Common myeloid progenitor, CD34-positive (primary cell): ENCODE data around the gene PCA3.

Experiments
- CTCF ChIA-PET: fragments of 350-600 bp; sonication (Branson Sonifier 250); formaldehyde crosslinking; loops from one replicate; lab custom pipeline; 2021; ENCODE audit warnings: antibody characterized with exemption; lab: Charles Lee
- POLR2A ChIA-PET: fragments of 350-600 bp; sonication (Branson Sonifier 250); formaldehyde crosslinking; loops from one replicate; lab custom pipeline; 2021; ENCODE audit warnings: antibody characterized with exemption; lab: Charles Lee
- DNase-seq, 3 donors: peaks; one replicate each; pipeline versions ENCODE4 v3.0.0 to v3.0.0-alpha.2; 2013
- H3K27ac ChIP-seq, 2 experiments: 1 replicate in 1 of 2; 2 replicates in 1 of 2; pipeline ENCODE4 v1.7.0; 2013; ENCODE audit warnings: inconsistent platforms in 2 of 2, low read length in 2 of 2, mild to moderate bottlenecking in 2 of 2, low read depth in 1 of 2, moderate library complexity in 1 of 2; ENCODE audit not compliant: severe bottlenecking in 2 of 2, insufficient read depth in 1 of 2, poor library complexity in 1 of 2
- H3K27me3 ChIP-seq, 5 experiments: replicated peaks in 2 of 5; 1 replicate in 3 of 5; 2 replicates in 2 of 5; pipeline versions ENCODE4 v1.6.1 to v1.7.0; 2013; ENCODE audit warnings: low read length in 4 of 5, mild to moderate bottlenecking in 2 of 5, moderate library complexity in 2 of 5, inconsistent platforms in 1 of 5; ENCODE audit not compliant: insufficient read depth in 5 of 5, control insufficient read depth in 4 of 5
- H3K36me3 ChIP-seq, 4 experiments: 1 replicate in 2 of 4; 2 replicates in 2 of 4; pipeline versions ENCODE4 v1.6.1 to v1.7.0; 2013; ENCODE audit warnings: low read length in 3 of 4, control low read depth in 1 of 4, mild to moderate bottlenecking in 1 of 4; ENCODE audit not compliant: control insufficient read depth in 4 of 4, insufficient read depth in 4 of 4
- H3K4me1 ChIP-seq, 4 experiments: 1 replicate in 3 of 4; 2 replicates in 1 of 4; pipeline versions ENCODE4 v1.6.1 to v1.7.1; 2013; ENCODE audit warnings: low read length in 3 of 4, mild to moderate bottlenecking in 3 of 4, control low read depth in 1 of 4, inconsistent platforms in 1 of 4, moderate library complexity in 1 of 4; ENCODE audit not compliant: control insufficient read depth in 4 of 4, insufficient read depth in 4 of 4; ENCODE audit errors: control extremely low read depth in 1 of 4
- H3K4me3 ChIP-seq, 7 experiments: 1 replicate in 4 of 7; 2 replicates in 3 of 7; pipeline versions ENCODE4 v1.5.1 to v1.7.0; 2013; ENCODE audit warnings: mild to moderate bottlenecking in 7 of 7, low read length in 6 of 7, moderate library complexity in 6 of 7, inconsistent platforms in 2 of 7, low read depth in 2 of 7, control low read depth in 1 of 7; ENCODE audit not compliant: insufficient read depth in 4 of 7, control insufficient read depth in 1 of 7; ENCODE audit errors: extremely low read depth in 1 of 7
- H3K9me3 ChIP-seq, 5 experiments: 1 replicate in 4 of 5; 2 replicates in 1 of 5; pipeline versions ENCODE4 v1.6.1 to v1.7.1; 2013; ENCODE audit warnings: low read length in 4 of 5, mild to moderate bottlenecking in 2 of 5, inconsistent platforms in 1 of 5, low read depth in 1 of 5, moderate library complexity in 1 of 5; ENCODE audit not compliant: control insufficient read depth in 4 of 5, insufficient read depth in 2 of 5; ENCODE audit errors: control extremely low read depth in 1 of 5
- WGBS: methylation state at CpG from one replicate; pipeline ENCODE4 v1.1.5; 2013; ENCODE audit not compliant: insufficient coverage; 5-methylcytosine and 5-hydroxymethylcytosine counted together

Gene PCA3

GRCh38 chr9:76725885-76726284 lies 38.4 kb upstream of the PCA3 start:
- CTCF ChIA-PET, result no interaction called here
- no peaks in the 10 kb centered on the region for H3K9me3 ChIP-seq
- H3K27me3 ChIP-seq, result peaks cover 0 to 20% (median 3%) of the 10 kb centered on the region in 5 experiments
- no peak overlapping the region for H3K4me3 ChIP-seq
- DNase-seq, result peak in 1 of 3 donors; percentile 10
- POLR2A ChIA-PET, result no interaction called here
- no peaks in the 10 kb centered on the region for H3K36me3 ChIP-seq
- 71% methylated on average over 4 of the region's 6 CpGs for WGBS
- peaks cover 0 to 22% (median 12%) of the 10 kb centered on the region in 4 experiments for H3K4me1 ChIP-seq
- no peak overlapping the region for H3K27ac ChIP-seq

- no peak overlapping the region for H3K4me3 ChIP-seq
- ChIA-PET POLR2A (no interaction called here), CTCF (no interaction called here)
- DNase-seq, result no peak
- peaks cover 0 to 15% (median 3%) of the 10 kb centered on the region in 5 experiments for H3K27me3 ChIP-seq
- no peaks in the 10 kb centered on the region for H3K36me3 ChIP-seq
- no peak overlapping the region for H3K27ac ChIP-seq
- H3K9me3 ChIP-seq, result no peaks in the 10 kb centered on the region
- 100% methylated on average over 3 of the region's 3 CpGs for WGBS
- peaks cover 0 to 21% (median 12%) of the 10 kb centered on the region in 4 experiments for H3K4me1 ChIP-seq
These were observed 35.1 kb upstream of the PCA3 start for GRCh38 chr9:76729116-76729515.

DNA sequence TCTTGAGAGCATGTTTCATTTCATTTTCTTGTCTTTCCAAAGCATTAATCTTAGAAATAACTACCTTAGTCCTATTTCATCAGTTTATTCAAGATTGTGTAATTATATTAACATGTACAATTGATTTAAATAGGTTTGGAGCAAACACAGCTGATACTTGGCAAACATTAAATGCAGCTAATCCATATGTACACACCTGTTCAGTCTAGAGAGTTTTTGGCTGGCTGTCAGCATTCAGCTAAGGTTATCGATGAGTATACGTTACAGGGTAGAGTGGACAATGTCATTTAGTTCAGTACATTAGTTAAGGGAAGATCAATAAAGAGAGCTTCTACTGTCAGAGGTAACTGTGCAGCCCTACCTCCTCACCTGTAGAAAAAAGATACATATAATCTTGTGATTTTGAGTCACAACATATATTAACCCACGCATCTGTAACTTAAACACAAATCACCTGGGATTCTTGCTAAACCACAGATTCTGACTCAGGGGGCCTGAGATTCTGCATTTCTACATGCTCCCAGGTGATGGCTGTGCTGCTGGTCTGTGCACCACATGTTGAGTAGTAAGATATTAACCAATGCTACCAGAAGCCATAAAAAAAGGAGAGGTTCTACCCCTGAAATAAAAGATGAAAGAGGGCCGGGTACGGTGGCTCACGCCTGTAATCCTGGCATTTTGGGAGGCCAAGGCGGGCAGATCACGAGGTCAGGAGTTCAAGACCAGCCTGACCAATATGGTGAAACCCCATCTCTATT lies 34.1 kb upstream of the PCA3 start:
- ChIA-PET POLR2A (no interaction called here), CTCF (no interaction called here)

GRCh38 chr9:76730801-76731200 lies 33.4 kb upstream of the PCA3 start:
- CTCF ChIA-PET, result no interaction called here
- no peaks in the 10 kb centered on the region for H3K36me3 ChIP-seq

More for the DNA sequence above, 34.1 kb upstream of the PCA3 start:
- H3K9me3 ChIP-seq, result no peaks in the 10 kb centered on the region
- H3K36me3 ChIP-seq, result no peaks in the 10 kb centered on the region
- WGBS, result 100% methylated on average over 6 of the region's 8 CpGs
- H3K27me3 ChIP-seq, result peaks cover 0 to 15% (median 3%) of the 10 kb centered on the region in 5 experiments
- no peak overlapping the region for H3K4me3 ChIP-seq
- no peak for DNase-seq
- peaks cover 0 to 11% (median 4%) of the 10 kb centered on the region in 4 experiments for H3K4me1 ChIP-seq
- no peak overlapping the region for H3K27ac ChIP-seq

GRCh38 chr9:76732341-76732958 lies 31.8 kb upstream of the PCA3 start:
- CTCF ChIA-PET, result no interaction called here
- no peak for DNase-seq
- Histone ChIP-seq H3K9me3 (no peaks in the 10 kb centered on the region), H3K4me1 (no peaks in the 10 kb centered on the region), H3K36me3 (no peaks in the 10 kb centered on the region), H3K4me3 (no peak overlapping the region), H3K27me3 (peaks cover 0 to 4% (median 0%) of the 10 kb centered on the region in 5 experiments), H3K27ac (no peak overlapping the region)
- WGBS, result 90% methylated on average over 1 of the region's 3 CpGs
- POLR2A ChIA-PET, result no interaction called here

More at GRCh38 chr9:76730801-76731200, 33.4 kb upstream of the PCA3 start:
- H3K27ac ChIP-seq, result no peak overlapping the region
- peaks cover 0 to 14% (median 3%) of the 10 kb centered on the region in 5 experiments for H3K27me3 ChIP-seq
- H3K9me3 ChIP-seq, result no peaks in the 10 kb centered on the region
- POLR2A ChIA-PET, result no interaction called here
- H3K4me3 ChIP-seq, result no peak overlapping the region
- no peak for DNase-seq
- peaks cover 0 to 4% (median 0%) of the 10 kb centered on the region in 4 experiments for H3K4me1 ChIP-seq
- 97% methylated on average over 3 of the region's 6 CpGs for WGBS

DNA sequence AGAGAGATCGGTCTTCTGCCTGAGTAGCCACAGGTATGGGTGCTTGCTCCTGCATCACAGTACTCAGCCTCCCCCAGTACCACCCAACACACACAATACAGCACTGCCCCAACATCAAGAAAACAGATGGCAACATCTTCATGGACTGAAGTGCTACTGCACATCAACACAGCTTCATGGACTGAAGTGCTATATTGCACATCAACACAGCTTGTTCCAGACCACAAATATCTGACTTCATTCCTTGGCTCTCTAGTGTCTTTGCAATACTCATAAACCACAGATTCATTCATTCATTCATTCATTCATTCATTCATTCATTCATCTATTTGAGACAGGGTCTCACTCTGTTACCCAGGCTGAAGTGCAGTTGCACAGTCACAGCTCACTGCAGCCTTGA lies 31.1 kb upstream of the PCA3 start:
- WGBS, result no CpG with 5 or more reads among the region's 1 CpG
- CTCF ChIA-PET, result interaction anchor here (0.9 kb wide), 1 partner anchor 22 kb away, joined by 4 read pairs; no protein-coding TSS in a partner anchor
- H3K9me3 ChIP-seq, result no peaks in the 10 kb centered on the region
- peaks cover 0 to 3% (median 0%) of the 10 kb centered on the region in 5 experiments for H3K27me3 ChIP-seq
- no peaks in the 10 kb centered on the region for H3K4me1 ChIP-seq
- no peak overlapping the region for H3K4me3 ChIP-seq
- POLR2A ChIA-PET, result no interaction called here
- DNase-seq, result no peak
- no peak overlapping the region for H3K27ac ChIP-seq
- no peaks in the 10 kb centered on the region for H3K36me3 ChIP-seq

- 93% methylated on average over 2 of the region's 3 CpGs for WGBS
- CTCF ChIA-PET, result interaction anchor here (1.1 kb wide), 1 partner anchor 28 kb away, joined by 3 read pairs; no protein-coding TSS in a partner anchor
These were observed 29.5 kb upstream of the PCA3 start for GRCh38 chr9:76734716-76735115.

More at GRCh38 chr9:76734716-76735115, 29.5 kb upstream of the PCA3 start:
- no peaks in the 10 kb centered on the region for H3K9me3 ChIP-seq
- POLR2A ChIA-PET, result no interaction called here
- no peak overlapping the region for H3K27ac ChIP-seq
- DNase-seq, result no peak
- no peak overlapping the region for H3K4me3 ChIP-seq
- no peaks in the 10 kb centered on the region for H3K36me3 ChIP-seq
- H3K4me1 ChIP-seq, result no peaks in the 10 kb centered on the region
- H3K27me3 ChIP-seq, result no peaks in the 10 kb centered on the region
